Activated CD8-positive, alpha-beta memory T cell treated with anti-CD3 and anti-CD28 coated beads, Interleukin-2, amount 50 U/mL, for 24 hours (primary cell): ENCODE measurements around the gene SKIC2.
"Not testable (repeated sequence)": the region's sequence is repeated elsewhere in the genome, so short reads cannot be mapped to it uniquely, and the experiment has no call there.

ENCODE experiments used
- DNase-seq: peaks from one replicate; pipeline ENCODE4 v3.0.0-alpha.2; 2020; ENCODE audit errors: extremely low read depth

The SKIC2 gene

DNA sequence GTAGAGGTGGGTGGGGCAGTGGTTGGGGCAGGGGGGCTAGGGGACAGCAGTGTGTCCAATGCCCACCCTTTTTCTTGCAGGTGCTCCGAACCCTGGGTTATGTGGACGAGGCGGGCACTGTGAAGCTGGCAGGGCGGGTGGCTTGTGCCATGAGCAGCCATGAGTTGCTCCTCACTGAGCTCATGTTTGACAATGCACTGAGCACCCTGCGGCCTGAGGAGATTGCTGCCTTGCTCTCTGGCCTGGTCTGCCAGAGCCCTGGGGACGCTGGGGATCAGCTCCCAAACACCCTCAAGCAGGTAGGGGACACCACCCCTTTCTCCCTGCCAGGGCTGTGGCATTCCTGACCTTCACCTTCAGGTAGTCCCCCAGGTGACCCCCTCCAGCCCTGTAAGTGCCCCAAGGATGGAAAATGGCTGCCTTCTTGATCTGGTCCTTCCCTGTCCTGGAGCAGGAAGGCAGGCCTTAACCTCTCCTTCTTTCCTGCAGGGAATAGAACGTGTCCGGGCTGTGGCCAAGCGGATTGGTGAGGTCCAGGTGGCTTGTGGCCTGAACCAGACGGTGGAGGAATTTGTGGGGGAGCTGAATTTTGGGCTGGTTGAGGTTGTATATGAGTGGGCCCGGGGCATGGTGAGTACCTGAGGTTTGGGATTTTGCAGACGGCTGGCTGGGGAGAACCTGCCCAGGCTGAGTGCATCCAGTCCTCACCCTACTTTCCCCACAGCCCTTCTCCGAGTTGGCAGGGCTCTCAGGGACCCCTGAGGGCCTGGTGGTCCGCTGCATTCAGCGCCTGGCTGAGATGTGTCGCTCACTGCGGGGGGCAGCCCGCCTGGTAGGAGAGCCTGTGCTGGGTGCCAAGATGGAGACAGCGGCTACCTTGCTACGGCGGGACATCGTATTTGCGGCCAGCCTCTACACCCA is 10.1 kb downstream of the SKIC2 start:
- DNase-seq = no peak

GRCh38 chr6:31969712-31970603 is 11.0 kb downstream of the SKIC2 start:
- no peak for DNase-seq

- no peak for DNase-seq
Observed at GRCh38 chr6:31970604-31971271, 11.8 kb downstream of the SKIC2 start.

GRCh38 chr6:31971279-31971992 is 12.5 kb downstream of the SKIC2 start:
- DNase-seq = no peak

DNA sequence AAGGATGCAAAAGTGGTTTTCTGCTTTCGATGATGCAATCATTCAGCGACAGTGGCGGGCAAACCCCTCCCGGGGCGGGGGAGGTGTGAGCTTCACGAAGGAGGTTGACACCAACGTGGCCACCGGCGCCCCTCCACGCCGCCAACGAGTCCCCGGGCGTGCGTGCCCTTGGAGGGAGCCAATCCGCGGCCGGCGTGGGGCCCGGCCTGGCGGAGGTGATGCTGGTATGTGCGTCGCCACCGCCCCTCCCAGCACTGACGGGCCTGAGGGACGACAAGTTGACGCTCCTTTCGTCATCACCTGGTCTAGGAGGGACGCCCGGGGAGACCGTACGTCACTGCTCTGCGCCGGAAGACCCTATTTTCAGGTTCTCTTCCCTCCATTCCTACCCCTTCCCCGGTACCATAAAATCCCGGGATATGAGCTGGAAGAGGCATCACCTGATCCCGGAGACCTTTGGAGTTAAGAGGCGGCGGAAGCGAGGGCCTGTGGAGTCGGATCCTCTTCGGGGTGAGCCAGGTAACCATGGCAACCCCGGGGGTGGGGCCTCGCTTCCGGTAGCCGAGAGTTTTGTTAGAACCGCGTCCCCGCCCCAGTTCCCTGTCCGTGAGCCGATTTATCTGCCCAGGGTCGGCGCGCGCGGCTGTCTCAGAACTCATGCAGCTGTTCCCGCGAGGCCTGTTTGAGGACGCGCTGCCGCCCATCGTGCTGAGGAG is 13.2 kb downstream of the SKIC2 start, which contains the start of gene DXO:
Gene DXO (minus strand): TSS at position 146 of the 716 bp plus-strand sequence. CDS start 463 bp downstream, outside the sequence.
- DNase-seq = peak; percentile 98

DNA sequence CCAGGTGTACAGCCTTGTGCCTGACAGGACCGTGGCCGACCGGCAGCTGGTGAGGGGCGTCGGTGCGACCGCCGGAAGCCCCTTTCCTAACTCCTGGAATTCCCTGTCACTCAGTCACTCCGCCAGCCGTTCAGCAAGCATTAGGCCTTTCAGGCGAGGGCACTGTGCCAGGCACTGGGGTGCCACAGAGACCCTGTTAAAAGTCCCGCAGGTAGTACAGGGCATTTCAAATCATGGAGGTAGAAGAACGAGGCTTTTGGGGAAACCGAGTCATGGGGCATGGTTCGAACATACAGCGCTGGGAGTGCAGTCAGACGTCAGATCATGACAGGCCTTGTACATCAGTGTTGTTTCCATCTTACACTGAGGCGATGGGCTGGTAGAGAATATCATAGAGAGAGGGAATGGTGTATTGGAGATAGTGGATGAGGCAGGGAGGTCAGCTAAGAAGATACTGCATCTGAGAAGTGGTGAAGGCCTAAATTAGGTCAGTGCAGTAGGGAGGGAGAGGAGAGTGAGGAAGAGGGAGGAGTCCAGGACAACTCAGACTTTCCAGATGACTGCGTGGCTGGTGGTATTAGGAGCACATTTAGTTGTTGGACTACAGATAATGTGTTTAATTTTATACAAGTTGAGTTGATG is 13.9 kb downstream of the SKIC2 start:
- no peak for DNase-seq

DNA sequence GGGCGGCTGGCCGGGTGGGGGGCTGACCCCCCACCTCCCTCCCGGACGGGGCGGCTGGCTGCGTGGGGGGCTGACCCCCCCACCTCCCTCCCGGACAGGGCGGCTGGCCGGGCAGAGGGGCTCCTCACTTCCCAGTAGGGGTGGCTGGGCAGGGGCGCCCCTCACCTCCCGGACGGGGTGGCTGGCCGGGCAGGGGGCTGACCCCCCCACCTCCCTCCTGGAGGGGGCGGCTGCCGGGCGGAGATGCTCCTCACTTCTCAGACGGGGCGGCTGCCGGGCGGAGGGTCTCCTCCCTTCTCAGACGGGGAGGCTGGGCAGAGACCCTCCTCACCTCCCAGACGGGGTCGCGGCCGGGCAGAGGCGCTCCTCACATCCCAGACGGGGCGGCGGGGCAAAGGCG is 17.1 kb downstream of the SKIC2 start:
- DNase-seq = not testable (repeated sequence)

DNA sequence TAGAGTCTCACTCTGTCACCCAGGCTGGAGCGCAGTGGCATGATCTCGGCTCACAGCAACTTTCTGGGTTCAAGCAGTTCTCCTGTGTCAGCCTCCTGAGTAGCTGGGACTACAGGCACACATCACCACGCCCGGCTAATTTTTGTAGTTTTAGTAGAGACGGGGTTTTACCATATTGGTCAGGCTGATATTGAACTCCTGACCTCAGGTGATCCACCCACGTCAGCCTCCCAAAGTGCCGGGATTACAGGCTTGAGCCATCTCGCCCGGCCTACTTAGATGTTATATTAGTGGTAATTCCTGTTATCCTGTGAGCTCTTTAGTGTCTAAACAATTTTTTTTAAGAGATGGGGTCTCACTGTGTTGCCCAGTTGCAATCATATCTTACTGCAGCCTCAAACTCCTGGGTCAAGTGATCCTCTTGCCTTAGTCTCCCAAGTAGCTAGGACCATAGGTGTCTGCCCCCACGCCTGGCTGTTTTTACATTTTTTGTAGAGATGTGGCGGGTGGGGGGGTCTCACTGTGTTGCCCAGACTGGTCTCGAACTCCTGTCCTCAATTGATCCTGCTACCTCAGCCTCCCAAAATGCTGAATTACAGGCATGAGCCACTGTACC is 18.9 kb downstream of the SKIC2 start:
- DNase-seq = no peak

DNA sequence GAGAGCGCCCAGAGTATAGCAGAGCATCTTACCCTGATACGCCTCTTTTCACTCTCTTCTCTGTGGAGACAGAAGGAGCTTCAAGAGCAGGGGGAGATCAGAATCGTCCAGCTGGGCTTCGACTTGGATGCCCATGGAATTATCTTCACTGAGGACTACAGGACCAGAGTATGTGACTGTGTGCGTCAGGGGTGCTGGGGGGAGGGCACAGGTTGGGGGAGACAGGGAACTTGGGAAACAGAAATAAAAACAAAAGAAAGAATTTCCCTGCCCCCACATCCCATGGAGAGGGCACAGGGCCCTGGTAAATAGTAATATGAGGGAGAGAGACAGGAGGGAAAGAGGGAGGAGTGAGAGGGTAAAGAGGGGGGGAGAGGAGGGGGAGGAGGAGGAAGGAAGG is 19.9 kb downstream of the SKIC2 start:
- DNase-seq = no peak

- no peak for DNase-seq
Observed at GRCh38 chr6:31979238-31979898, 20.4 kb downstream of the SKIC2 start.

GRCh38 chr6:31980195-31980876 is 21.4 kb downstream of the SKIC2 start:
- not testable (repeated sequence) for DNase-seq

DNA sequence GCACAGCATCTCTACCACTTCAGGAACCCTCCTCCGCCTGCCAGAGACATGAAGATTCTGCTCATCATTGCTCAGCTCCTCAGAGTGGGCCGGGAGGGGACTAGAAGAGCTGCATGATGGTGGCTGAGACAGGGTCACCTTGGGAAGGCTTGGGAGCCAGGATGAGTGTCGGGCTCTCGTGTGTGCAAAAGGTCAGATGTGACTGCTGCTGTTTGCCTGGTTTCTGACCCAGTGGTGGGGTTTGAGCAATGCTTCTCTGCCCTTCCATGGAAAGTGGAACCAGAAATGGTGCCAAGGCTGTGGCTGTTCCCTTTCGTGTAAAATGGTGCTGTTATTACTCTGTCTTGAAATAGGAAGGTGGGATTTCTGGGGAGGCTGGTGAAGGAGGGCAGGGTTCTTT is 22.0 kb downstream of the SKIC2 start:
- not testable (repeated sequence) for DNase-seq

DNA sequence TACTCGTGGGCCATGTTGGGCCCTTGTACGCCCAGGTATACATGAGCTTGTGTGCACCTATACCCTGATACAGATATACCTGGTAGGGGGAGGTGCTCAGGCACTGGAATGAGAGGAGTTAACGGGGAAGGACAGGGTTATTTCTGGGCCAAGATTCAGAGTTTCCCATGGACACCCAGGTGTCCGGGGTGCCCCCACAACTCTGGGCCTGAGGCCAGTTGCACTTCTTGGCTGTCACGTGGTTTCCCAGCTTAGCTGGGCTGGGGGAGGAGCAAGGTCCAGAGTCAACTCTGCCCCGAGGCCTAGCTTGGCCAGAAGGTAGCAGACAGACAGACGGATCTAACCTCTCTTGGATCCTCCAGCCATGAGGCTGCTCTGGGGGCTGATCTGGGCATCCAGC is 22.8 kb downstream of the SKIC2 start, which contains the start of gene C4A:
Gene C4A (plus strand): TSS at position 314 of the 400 bp plus-strand sequence. CDS start 51 bp downstream, at position 365.
- not testable (repeated sequence) for DNase-seq

DNA sequence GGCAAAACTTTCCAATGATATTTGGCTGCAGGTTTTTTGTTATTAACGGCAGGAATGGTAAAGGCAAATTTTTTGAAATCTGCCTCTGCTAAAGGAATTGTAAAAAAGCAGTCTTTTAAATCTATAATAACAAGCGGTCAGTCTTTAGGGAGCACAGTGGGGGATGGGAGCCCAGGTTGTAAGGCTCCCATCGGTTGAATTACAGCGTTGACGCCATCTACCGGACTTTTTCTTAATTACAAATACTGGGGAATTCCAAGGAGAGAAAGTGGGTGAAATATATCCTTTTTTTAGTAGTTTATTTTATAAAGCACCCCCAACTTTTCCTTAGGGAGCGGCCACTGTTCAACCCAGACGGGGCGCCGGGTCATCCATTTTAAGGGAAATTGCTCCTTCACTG is 30.4 kb downstream of the SKIC2 start:
- DNase-seq = not testable (repeated sequence)

GRCh38 chr6:31994421-31994820 is 35.4 kb downstream of the SKIC2 start:
- not testable (repeated sequence) for DNase-seq

DNA sequence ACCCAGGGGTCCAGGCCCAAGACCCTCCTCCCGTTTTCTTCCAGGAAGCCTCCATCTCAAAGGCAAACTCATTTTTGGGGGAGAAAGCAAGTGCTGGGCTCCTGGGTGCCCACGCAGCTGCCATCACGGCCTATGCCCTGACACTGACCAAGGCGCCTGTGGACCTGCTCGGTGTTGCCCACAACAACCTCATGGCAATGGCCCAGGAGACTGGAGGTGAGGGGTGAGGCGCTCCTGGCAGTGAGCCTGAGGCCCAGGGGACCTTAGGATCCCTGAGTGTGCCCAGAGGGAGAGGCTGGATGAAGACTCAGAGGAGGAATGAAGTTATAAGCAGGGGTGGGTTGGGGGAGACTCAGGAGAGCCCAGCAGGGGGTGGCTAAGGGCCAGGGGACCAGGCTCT is 37.4 kb downstream of the SKIC2 start:
- not testable (repeated sequence) for DNase-seq

DNA sequence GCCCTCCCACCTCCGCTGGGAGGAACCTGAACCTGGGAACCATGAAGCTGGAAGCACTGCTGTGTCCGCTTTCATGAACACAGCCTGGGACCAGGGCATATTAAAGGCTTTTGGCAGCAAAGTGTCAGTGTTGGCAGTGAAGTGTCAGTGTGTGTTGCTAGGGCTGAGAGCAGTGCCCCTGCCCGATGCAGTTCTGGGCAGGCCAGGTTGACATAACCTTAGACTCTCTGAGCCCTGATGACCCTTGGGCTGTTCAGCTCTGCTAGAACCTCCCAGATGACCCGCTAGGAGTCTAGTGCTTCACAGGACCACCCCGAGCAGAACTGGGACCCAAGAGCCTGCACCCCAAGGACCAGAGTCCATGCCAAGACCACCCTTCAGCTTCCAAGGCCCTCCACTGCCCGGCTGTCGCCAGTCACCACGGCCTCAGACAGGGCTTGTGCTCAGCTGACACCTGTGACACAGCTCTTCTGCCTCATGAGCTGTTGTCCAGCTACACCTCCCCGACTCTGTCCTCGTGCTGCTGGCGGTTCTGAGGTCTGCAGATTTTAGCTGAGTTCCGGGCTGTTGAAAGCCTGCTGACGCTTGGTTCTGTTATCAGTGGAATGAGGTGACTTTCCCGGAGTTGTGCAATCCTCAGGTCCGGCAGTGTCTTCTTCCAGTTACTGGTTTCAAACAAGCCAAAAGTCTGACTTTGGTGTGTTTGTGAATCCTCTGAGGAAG is 43.7 kb downstream of the SKIC2 start:
- DNase-seq = not testable (repeated sequence)

GRCh38 chr6:32003301-32003700 is 44.3 kb downstream of the SKIC2 start:
- not testable (repeated sequence) for DNase-seq
